BJ (cell line): ENCODE results near the gene SUPT3H. TPM values are rescaled to one million over a fixed set of nuclear protein-coding genes. Genes with fewer than 3 reads are reported as not detected.

Source experiments
- CTCF ChIA-PET: fragments of 350-600 bp; formaldehyde crosslinking; extraction: SDS; loops from one replicate; lab custom pipeline; 2021; ENCODE audit warnings: antibody characterized with exemption, inconsistent platforms; lab: Yijun Ruan, JAX
- POLR2A ChIA-PET: fragments of 300-600 bp; sonication (Branson Sonifier 250); formaldehyde crosslinking; extraction: SDS; loops from one replicate; lab custom pipeline; 2021; ENCODE audit warnings: antibody characterized with exemption; lab: Charles Lee
- DNase-seq: peaks from one replicate; pipeline ENCODE4 v3.0.0-alpha.2; 2011; ENCODE audit warnings: low read depth
- H3K27me3 ChIP-seq: 2 replicates; pipeline ENCODE4 v1.6.0; 2011; ENCODE audit warnings: low read length; ENCODE audit not compliant: control insufficient read depth, insufficient read depth
- H3K36me3 ChIP-seq: 2 replicates; pipeline ENCODE4 v1.5.1; 2011; ENCODE audit warnings: low read length; ENCODE audit not compliant: control insufficient read depth, insufficient read depth
- H3K4me3 ChIP-seq: 2 replicates; pipeline ENCODE4 v1.5.1; 2011; ENCODE audit warnings: low read depth, mild to moderate bottlenecking, control low read depth, low read length
- CTCF ChIP-seq: IDR thresholded peaks from 2 replicates; pipeline ENCODE4 v1.5.1; 2011; ENCODE audit warnings: low read depth, mild to moderate bottlenecking, control low read depth, inconsistent platforms, low read length, moderate library complexity; ENCODE audit not compliant: insufficient read depth
- polyA plus RNA-seq: library from polyadenylated mRNA; depleted of rRNA; stranded (reverse); fragments of >200 nt; gene quantifications from 2 replicates; pipeline ENCODE4 v1.2.3, GENCODE V29; 2011

Gene SUPT3H
- polyA plus RNA-seq, 1 experiment, result 7.8 TPM

- no peaks in the 10 kb centered on the region for H3K27me3 ChIP-seq
- no peaks in the 10 kb centered on the region for H3K36me3 ChIP-seq
- POLR2A ChIA-PET, result no interaction called here
- CTCF ChIA-PET, result interaction anchor here (0.8 kb wide), 1 partner anchor 394 kb away, joined by 3 read pairs; no protein-coding TSS in a partner anchor
- peak; percentile 32 for DNase-seq
- no peak for TF ChIP-seq CTCF
- no peak overlapping the region for H3K4me3 ChIP-seq
Measured at GRCh38 chr6:44966449-44967092, 411.2 kb downstream of the SUPT3H start.

GRCh38 chr6:44965708-44966107, 412.0 kb downstream of the SUPT3H start:
- no peak for DNase-seq
- no peak for TF ChIP-seq CTCF
- POLR2A ChIA-PET, result no interaction called here
- CTCF ChIA-PET, result interaction anchor here (2.1 kb wide), 1 partner anchor 310 kb away, joined by 5 read pairs; no protein-coding TSS in a partner anchor
- Histone ChIP-seq H3K4me3 (no peak overlapping the region), H3K27me3 (no peaks in the 10 kb centered on the region), H3K36me3 (no peaks in the 10 kb centered on the region)

GRCh38 chr6:44960898-44961297, 416.8 kb downstream of the SUPT3H start:
- Histone ChIP-seq H3K4me3 (no peak overlapping the region), H3K27me3 (no peaks in the 10 kb centered on the region), H3K36me3 (no peaks in the 10 kb centered on the region)
- ChIA-PET CTCF (no interaction called here), POLR2A (no interaction called here)
- TF ChIP-seq CTCF, result no peak
- DNase-seq, result no peak

- Histone ChIP-seq H3K27me3 (no peaks in the 10 kb centered on the region), H3K4me3 (no peak overlapping the region), H3K36me3 (no peaks in the 10 kb centered on the region)
- TF ChIP-seq CTCF, result no peak
- CTCF ChIA-PET, result no interaction called here
- DNase-seq, result no peak
- POLR2A ChIA-PET, result no interaction called here
Measured at GRCh38 chr6:44959651-44960050, 418.1 kb downstream of the SUPT3H start.

- no peaks in the 10 kb centered on the region for H3K36me3 ChIP-seq
- H3K4me3 ChIP-seq, result no peak overlapping the region
- no peaks in the 10 kb centered on the region for H3K27me3 ChIP-seq
- TF ChIP-seq CTCF, result no peak
- CTCF ChIA-PET, result no interaction called here
- no peak for DNase-seq
- POLR2A ChIA-PET, result no interaction called here
Measured at GRCh38 chr6:44957156-44957555, 420.6 kb downstream of the SUPT3H start.
